Stimulated activated CD4-positive, alpha-beta T cell treated with anti-CD3 and anti-CD28 coated beads, Interleukin-15, amount 100 ng/mL, for 24 hours (primary cell): ENCODE results near the gene CFAP69.
"Not testable (repeated sequence)": the region's sequence is repeated elsewhere in the genome, so short reads cannot be mapped to it uniquely, and the experiment has no call there.

Experiments used
- DNase-seq: peaks from one replicate; pipeline ENCODE4 v3.0.0-alpha.2; 2020

The CFAP69 gene

DNA sequence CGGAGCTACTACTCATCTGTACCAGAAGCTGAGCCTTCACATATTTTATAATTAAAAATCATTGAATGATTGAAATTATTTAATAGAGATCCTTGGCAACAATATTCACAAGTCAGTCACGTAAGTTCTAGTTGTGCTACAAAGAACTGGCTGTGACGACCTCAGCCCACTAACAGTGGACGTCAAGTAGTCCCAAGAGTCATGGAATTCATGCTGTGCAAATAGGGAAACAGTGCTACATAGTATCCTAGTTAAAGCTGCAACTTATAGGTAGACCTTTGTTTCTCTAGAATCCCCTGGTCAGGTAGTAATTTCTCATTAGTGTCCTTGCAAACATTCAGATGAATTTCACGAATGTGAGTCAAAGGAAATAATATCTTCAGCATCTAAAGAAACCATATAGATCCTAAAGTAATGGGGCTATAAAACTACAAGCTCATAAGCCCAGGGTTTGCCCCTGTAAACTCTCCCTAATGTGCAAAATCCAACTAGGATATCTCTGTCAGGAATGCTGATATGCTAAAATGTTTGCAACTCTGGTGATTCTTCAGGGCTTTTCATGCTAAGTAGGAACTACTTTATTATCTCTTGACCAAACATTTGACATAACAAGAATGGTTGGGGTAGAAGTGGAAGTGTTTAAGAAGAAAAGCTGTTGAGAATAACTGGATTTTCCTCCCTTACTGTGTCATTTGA is 31.2 kb downstream of the CFAP69 start:
- DNase-seq: no peak

DNA sequence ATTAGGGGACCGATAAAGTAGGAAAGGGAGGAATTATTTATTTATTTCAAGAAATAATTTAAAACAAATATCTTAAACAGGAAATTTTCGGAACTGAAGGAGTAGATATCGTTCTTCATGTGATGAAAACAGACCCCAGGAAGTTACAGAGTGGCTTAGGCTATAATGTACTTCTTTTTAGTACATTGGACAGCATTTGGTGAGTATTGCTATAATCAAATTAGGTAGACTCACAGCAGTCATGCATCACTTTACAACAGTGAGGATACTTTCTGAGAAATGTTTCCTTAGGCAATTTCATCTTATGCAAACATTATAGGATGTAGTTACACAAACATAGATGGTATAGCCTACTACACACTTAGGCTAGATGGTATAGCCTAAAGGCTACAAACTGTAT is 43.2 kb downstream of the CFAP69 start:
- no peak for DNase-seq

- no peak for DNase-seq
Observed at GRCh38 chr7:90290244-90291113, 45.5 kb downstream of the CFAP69 start.

- no peak for DNase-seq
Observed at GRCh38 chr7:90298145-90299038, 53.4 kb downstream of the CFAP69 start.

GRCh38 chr7:90303241-90303640 is 58.3 kb downstream of the CFAP69 start:
- no peak for DNase-seq

GRCh38 chr7:90309872-90310271 is 64.9 kb downstream of the CFAP69 start:
- no peak for DNase-seq

DNA sequence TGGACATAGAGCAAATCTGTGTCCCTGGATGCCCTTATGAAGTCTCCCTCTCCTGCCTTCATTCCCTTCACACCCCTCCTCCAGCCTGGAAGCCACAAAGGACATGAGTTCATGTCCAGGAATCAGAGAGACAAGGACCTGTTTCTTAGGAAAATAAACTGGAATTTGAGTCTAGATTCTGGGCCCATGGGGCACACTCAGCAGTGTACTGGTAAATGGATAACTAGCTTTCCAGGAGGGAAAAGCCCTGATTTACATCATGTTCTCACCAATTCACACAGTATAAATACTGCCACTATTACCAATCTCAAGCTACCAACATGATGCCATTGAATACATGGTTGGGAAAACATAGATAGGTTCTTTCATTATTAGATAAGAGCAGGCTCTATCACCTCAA is 66.2 kb downstream of the CFAP69 start:
- DNase-seq: no peak

DNA sequence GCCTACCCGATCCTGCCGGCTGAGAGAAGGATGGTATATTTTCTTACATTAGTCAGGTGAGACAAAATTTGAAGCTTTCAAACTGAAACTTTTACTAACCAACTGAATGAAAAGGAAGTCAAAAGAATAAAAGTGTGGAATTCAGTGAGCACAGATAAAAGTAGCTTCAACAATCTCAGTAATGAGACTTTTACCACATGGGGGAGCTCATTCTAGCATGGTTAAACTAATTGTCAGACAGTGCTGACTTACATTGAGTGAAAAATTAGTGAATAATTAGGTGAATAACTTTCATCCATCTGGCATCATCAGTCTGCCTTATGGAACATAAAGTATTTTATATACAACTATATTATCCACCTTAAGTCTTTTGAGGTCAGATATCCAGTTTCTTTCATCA is 67.8 kb downstream of the CFAP69 start:
- DNase-seq: no peak

GRCh38 chr7:90313907-90314306 is 68.9 kb downstream of the CFAP69 start:
- DNase-seq: no peak

GRCh38 chr7:90320014-90320413 is 75.0 kb downstream of the CFAP69 start:
- no peak for DNase-seq

GRCh38 chr7:90320418-90320800 is 75.4 kb downstream of the CFAP69 start:
- DNase-seq: no peak

DNA sequence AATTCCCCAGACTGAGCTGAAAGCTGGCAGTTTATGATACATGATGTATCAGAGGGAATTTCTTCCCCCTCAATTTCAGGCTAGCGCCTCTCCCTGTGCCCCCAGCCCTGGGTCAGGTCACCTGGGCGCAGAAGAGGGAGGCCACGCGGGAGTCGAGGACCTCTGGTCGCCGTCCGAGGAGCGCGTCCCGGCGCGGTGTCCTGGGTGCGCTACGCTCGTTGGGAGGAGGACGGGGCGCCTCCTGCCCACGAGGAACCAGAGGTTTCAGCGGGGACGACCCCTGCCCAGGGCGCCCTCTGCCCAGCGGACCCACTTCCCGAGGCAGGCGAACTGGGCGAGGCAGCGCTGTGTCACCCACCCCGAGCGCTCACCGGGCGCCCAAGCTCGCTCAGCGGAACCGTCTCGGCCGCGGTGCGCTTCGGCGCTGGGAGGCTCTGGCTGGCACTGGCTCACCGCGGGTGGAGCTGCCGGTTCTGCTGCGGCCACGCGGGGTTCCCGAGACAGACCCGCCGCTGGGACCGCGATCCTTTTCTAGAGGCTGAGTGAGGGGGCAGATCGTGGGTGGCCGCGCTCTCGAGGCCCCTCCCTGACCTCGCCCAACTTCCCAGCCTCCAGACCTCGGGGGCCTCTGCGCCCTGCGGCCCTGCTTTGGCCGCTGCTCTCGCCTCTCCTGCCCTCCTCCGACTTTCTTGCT is 76.0 kb downstream of the CFAP69 start, which contains the start of gene FAM237B:
Gene FAM237B, minus strand, starts transcription at position 504 of the 694 bp plus-strand sequence. CDS start 1,556 bp downstream, outside the sequence.
- DNase-seq: peak; percentile 14

DNA sequence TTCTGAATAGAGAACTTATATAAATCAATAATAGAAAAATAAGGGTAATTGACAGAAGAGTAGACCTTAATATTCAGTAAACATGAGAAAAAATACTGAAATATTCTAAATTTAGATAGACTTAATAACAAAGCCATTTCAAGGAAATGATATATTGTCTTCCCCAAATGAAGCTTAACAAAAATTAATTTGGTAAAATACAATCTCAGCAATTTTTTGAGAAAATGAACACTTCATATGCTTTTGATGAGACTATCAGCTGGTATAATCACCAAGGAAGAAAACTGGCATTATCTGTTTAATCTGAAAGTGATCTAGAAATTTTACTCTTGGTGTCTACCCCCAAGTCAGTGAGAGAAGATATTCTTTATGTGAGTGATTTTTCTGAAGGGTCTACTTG is 77.9 kb downstream of the CFAP69 start:
- DNase-seq: no peak

- DNase-seq: no peak
Observed at GRCh38 chr7:90326500-90326899, 81.5 kb downstream of the CFAP69 start.

- no peak for DNase-seq
Observed at GRCh38 chr7:90334193-90334843, 89.3 kb downstream of the CFAP69 start.

- DNase-seq: not testable (repeated sequence)
Observed at GRCh38 chr7:90334926-90335325, 90.0 kb downstream of the CFAP69 start.

- no peak for DNase-seq
Observed at GRCh38 chr7:90337106-90337505, 92.1 kb downstream of the CFAP69 start.

DNA sequence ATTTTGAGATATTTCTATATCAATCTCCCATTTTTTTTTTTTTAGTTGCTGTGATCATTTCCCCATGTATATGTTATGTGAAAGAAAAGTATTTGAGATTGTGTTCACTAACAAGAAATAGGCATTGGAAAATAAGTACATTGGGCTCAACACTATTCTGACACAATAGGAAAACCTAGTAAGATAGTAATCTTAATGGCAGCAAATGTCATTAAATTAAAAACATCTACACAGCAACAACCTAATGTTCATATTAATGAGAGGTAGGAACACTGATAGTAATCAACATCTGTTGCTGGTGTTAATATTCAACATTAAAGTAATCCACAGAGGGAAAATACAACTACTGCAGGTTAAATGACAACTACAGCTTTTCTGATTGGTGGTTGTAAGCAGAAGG is 100.0 kb downstream of the CFAP69 start:
- DNase-seq: no peak

DNA sequence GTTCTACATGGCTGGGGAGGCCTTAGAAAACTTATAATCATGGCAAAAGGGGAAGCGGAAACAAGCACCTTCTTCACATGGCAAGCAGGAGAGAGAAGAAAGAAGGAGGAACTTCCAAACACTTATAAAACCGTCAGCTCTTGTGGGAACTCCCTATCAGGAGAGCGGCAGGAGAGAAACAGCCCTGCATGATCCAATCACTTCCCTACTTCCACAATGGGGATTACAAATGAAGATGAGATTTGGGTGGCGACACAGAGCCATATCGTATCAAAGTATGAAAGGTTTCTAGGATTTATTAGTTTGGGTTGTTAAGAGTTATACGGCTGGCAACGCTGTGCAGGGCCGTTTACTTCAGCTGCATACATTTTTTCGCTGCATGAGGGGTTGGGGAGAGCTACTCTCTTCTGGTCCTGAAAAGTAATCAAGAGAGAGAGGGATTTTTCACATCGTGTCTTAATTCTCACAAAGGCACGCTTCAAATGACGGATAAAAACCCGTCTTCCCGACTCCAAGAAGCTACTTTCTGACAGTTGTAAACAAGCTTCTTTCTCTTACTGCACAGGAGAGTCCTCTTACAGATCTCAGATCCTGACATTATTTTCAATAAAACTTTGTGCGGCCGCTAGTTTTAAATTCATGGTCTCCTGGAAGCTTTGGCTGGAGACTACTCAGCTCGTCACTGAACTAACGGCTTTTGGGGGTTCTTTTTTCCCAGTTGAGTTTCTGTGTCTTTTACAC is 100.8 kb downstream of the CFAP69 start:
- no peak for DNase-seq

DNA sequence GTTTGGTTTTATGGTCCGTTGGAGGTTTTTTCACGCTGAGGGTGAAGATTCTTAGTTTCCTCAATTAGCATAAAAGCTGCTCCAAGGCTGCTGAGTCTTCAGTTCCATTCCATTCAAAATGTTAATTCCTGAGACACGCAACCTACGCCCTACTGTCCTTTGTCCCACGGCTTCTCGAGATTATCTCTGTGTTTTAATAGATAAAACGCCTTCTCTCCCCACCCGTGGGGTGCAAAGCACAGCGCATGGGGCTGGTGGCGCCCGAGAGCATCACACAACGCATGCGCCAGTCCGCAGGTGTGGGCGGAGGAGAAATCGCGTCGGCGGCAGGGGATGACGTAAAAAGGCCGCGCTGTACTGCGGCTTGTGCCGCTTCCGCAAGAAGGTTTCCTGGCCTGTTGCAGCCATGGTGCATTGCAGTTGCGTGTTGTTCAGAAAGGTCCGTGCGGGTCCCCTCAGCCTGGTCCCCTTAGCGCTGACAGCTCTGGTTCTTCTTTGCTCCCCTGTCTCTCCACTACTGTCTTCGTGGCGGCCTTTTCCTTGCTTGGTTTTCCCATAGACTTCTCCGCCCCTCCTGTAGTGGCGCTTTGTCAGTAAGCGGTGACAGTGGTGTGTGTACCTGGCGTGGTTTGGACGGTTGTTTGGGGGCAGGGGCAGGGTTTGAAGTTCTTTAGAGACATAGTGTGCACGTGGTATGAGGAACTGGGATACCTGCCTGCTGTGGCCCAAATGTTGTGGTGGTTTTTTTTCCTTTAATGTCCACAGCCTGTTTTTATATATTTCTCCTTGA is 101.6 kb downstream of the CFAP69 start, which contains the start of gene GTPBP10:
Gene GTPBP10, plus strand, starts transcription at position 381 of the 790 bp plus-strand sequence. Its CDS starts 26 bp downstream, at position 407.
- DNase-seq: peak; percentile 95
